Subcutaneous abdominal adipose tissue (tissue), 5 donors: ENCODE measurements around the gene RBFOX2.
"Not testable (repeated sequence)": the region's sequence is repeated elsewhere in the genome, so short reads cannot be mapped to it uniquely, and the experiment has no call there.

ENCODE experiments used
- H3K27ac ChIP-seq: one replicate; pipeline ENCODE4 v1.7.0; 2013; ENCODE audit warnings: low read depth, mild to moderate bottlenecking, inconsistent platforms, low read length, moderate library complexity
- H3K27me3 ChIP-seq, 5 donors: one replicate each; pipeline ENCODE4 v1.7.0; 2013; ENCODE audit warnings: low read length in 5 of 5, inconsistent platforms in 1 of 5; ENCODE audit not compliant: control insufficient read depth in 5 of 5, insufficient read depth in 4 of 5
- H3K36me3 ChIP-seq, 5 donors: one replicate each; pipeline ENCODE4 v1.7.0; 2013; ENCODE audit warnings: low read length in 5 of 5; ENCODE audit not compliant: control insufficient read depth in 5 of 5, insufficient read depth in 5 of 5
- H3K4me1 ChIP-seq, 5 donors: one replicate each; pipeline ENCODE4 v1.7.0; 2013; ENCODE audit warnings: low read length in 5 of 5, mild to moderate bottlenecking in 3 of 5, moderate library complexity in 1 of 5; ENCODE audit not compliant: control insufficient read depth in 5 of 5, insufficient read depth in 5 of 5
- H3K4me3 ChIP-seq, 5 donors: one replicate each; pipeline ENCODE4 v1.7.0; 2013; ENCODE audit warnings: low read length in 5 of 5, low read depth in 1 of 5
- H3K9ac ChIP-seq, 5 donors: one replicate each; pipeline ENCODE4 v1.7.0; 2013; ENCODE audit warnings: low read length in 5 of 5, mild to moderate bottlenecking in 4 of 5, moderate library complexity in 3 of 5
- H3K9me3 ChIP-seq, 5 donors: one replicate each; pipeline ENCODE4 v1.7.0; 2013; ENCODE audit warnings: low read length in 5 of 5; ENCODE audit not compliant: control insufficient read depth in 5 of 5
- donor health status: healthy.
- donor health status: healthy.
- donor health status: healthy.
- donor health status: healthy.
- donor health status: healthy.

RBFOX2 gene

DNA sequence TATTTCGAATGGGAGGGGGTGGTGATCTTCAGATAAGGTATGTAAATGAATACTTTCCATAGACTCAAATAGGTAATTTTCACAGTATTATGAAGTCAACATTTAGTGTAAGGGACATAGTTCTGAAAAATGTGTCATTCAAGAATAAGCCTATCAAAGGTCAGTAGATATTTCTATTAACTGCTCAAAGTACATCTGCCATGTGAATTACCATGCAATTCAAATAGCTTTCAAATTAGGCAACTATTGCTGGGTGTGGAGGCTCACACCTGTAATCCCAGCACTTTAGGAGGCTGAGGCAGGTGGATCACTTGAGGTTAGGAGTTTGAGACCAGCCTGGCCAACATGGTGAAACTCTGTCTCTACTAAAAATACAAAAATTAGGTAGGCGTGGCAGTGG lies 236.8 kb downstream of the RBFOX2 start:
- H3K4me3 ChIP-seq, H3K27me3 ChIP-seq, H3K4me1 ChIP-seq, H3K27ac ChIP-seq, H3K9me3 ChIP-seq, H3K36me3 ChIP-seq, H3K9ac ChIP-seq: not testable (repeated sequence)

DNA sequence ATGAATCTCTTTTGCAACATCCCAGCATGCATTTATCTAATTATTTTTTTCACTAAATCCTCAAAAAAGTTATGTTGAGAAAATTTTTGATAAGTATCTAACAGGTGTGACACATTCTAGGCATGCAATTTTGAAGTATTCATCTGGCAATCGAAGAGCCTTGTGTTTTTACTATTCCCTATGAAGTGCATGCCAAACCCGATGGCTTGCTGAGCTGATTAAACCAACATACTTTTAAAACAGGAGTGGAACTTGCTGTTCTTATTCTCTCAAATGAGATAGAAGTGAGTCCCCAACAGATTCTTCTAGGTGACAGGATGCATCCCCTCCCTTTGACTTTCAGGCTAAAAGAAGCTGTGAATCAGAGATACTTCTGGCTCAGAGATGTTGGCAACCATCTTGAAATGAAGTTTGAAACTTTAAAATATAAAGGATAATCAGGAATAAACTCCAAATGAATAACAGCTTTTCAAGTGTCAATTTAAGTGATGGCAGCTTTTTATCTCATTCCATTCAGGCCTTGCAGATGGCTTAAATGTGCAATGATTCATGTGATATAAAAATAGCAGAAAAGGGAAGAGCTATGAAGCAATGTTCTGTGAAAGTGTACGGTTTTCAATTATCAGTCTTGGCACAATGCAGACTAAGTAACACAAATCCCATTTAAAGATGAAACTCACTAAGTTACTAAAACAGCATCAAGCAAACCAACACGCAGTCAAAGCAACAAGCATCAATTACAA lies 243.3 kb downstream of the RBFOX2 start:
- Histone ChIP-seq H3K27ac (no peak overlapping the region), H3K4me3 (no peak overlapping the region), H3K4me1 (peaks cover 0 to 7% (median 3%) of the 10 kb centered on the region in 5 donors), H3K9me3 (no peaks in the 10 kb centered on the region), H3K9ac (no peak overlapping the region), H3K27me3 (no peaks in the 10 kb centered on the region), H3K36me3 (peaks cover 0 to 14% (median 5%) of the 10 kb centered on the region in 5 donors)

DNA sequence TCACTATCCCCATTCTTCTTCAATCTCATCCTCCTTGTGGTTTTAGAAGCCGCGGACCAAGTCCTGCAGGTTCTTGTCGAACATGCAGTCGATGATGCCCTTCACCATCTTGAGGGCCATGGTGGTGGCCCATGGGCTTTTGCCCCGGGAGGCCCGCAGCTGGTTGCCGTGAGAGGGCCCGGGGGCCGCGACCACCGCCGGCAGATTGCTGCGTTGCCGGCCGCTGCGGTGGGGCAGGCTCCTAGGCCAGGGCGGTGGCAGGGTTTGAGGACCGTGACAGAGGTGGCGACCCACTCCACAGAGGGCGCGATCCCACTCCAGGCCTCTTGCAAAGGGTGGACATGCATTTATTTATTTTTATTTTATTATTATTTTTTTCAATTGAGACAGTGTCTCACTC lies 244.0 kb downstream of the RBFOX2 start:
- H3K9ac ChIP-seq = no peak overlapping the region
- peaks cover 0 to 14% (median 5%) of the 10 kb centered on the region in 5 donors for H3K36me3 ChIP-seq
- peaks cover 0 to 7% (median 4%) of the 10 kb centered on the region in 5 donors for H3K4me1 ChIP-seq
- no peak overlapping the region for H3K27ac ChIP-seq
- no peaks in the 10 kb centered on the region for H3K27me3 ChIP-seq
- H3K9me3 ChIP-seq = no peaks in the 10 kb centered on the region
- H3K4me3 ChIP-seq = no peak overlapping the region

DNA sequence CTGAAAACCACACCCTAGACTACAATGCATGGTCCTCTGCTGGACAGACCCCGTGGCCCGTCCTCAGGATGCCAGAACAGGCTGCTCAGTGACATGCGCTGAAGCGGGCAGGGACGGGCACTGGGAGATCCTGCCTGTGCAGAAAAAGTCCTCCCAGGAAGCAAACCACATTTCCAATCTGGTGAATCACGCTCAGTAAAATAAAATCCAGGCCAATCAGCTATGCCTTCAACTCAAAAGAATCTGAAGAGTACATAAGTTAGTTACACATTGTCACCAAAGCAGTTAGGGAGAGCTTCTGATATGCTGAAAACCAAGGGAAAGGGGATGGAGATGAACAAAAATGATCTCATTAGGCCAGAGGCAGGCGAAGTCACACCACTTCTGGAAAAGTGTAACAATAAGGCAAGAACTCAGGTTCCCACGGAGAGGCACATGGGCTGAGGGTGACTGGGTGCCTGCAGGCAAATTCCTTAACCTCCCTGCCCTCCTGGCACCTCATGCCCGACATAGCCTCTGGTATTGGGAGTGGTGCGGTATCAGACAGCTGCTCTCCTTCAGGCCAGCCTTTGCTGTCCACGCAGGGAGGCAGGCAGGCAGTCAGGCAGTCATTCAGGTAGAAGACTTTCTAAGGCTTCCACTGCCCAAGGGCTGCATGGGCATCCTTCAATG lies 244.5 kb downstream of the RBFOX2 start:
- Histone ChIP-seq H3K9ac (no peak overlapping the region), H3K36me3 (peaks cover 0 to 15% (median 5%) of the 10 kb centered on the region in 5 donors), H3K4me1 (peaks cover 0 to 10% (median 7%) of the 10 kb centered on the region in 5 donors), H3K4me3 (no peak overlapping the region), H3K27me3 (no peaks in the 10 kb centered on the region), H3K27ac (no peak overlapping the region), H3K9me3 (no peaks in the 10 kb centered on the region)

DNA sequence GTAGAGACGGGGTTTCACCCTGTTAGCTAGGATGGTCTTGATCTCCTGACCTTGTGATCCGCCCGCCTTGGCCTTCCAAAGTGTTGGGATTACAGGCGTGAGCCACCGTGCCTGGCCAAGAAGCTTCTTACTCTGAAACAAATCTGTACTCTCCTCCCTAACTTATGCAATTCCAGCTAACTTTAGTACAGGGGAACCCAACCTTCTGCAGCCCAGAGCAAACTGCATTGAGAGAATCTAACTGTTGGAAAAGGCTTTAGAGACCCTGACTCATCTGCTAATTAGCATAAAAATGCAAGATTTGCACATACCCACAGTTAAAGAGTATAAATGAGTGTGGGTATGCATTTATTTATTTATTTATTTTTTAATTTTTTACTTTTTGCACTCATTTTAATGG lies 246.1 kb downstream of the RBFOX2 start:
- Histone ChIP-seq H3K27ac (no peak overlapping the region), H3K4me1 (peaks cover 0 to 10% (median 7%) of the 10 kb centered on the region in 5 donors), H3K4me3 (no peak overlapping the region), H3K27me3 (no peaks in the 10 kb centered on the region), H3K9ac (no peak overlapping the region), H3K9me3 (no peaks in the 10 kb centered on the region), H3K36me3 (peaks cover 0 to 15% (median 5%) of the 10 kb centered on the region in 5 donors)

DNA sequence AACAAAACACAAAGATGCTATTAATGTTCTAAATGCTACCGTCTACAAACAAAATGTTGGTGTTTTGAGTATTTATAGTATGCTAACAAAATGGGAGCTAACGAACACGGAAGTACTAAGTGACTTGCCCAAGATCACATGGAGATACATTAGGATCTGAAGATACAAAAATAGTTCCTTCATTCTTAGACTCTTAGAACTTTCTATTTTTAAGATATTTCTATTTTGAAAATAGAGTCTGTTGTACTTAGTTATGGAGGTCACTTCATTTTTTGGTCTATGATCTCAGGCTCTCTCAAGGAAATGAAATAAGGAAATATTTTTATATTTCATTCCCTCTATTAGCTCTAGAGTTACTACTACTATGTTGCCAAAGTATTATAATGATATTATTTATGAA lies 246.7 kb downstream of the RBFOX2 start:
- Histone ChIP-seq H3K9me3 (no peaks in the 10 kb centered on the region), H3K4me1 (peaks cover 0 to 10% (median 7%) of the 10 kb centered on the region in 5 donors), H3K9ac (no peak overlapping the region), H3K36me3 (peaks cover 0 to 15% (median 5%) of the 10 kb centered on the region in 5 donors), H3K4me3 (no peak overlapping the region), H3K27me3 (no peaks in the 10 kb centered on the region), H3K27ac (no peak overlapping the region)

DNA sequence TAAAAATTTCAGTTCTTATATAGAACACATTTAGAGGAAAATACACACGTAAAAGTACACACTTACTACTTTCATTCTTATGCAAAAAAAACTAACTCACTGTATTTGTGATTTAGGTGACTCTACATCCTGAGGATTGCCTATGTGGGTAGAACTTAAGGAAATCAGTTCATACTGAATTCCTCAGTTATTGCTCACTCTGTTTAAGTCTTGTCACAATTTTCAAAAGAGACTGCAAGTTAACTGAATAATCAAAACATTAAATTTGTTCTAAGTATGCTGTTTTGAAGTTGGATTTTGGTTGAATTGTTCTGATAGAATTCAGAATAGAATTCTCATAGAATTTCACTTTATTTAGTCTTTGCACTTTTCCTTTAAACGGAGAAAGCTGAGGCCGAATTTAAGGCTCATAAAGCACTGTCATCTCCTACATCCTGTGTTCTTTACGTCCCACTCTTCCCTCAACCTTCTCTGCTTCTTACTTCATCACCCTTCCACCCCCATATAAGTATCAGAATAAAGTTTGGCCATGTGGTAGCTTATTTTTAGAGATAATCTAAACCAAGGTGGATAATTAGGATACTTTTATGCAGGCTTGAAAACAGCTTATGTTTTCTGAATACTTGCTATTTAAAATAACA lies 251.2 kb downstream of the RBFOX2 start:
- Histone ChIP-seq H3K4me1 (peaks cover 0 to 6% (median 0%) of the 10 kb centered on the region in 5 donors), H3K27ac (no peak overlapping the region), H3K4me3 (no peak overlapping the region), H3K9ac (no peak overlapping the region), H3K27me3 (no peaks in the 10 kb centered on the region), H3K9me3 (no peaks in the 10 kb centered on the region), H3K36me3 (peaks cover 0 to 15% (median 3%) of the 10 kb centered on the region in 5 donors)

DNA sequence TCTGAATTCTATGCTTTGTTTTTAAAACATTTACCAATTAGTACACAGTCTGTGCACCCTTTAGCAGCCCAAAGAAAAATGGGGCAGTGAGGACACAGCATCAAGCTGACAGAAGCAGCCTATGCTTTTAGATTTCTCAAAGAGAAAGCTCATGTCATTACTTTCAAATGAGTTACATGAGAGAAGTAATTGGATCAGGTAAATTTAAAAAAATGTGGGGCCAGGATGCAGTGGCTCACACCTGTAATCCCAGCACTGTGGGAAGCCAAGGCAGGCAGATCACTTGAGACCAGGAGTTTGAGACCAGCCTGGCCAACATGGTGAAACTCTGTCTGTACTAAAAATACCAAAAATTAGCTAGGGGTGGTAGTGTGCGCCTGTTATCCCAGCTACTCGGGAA lies 253.3 kb downstream of the RBFOX2 start:
- Histone ChIP-seq H3K27ac (no peak overlapping the region), H3K27me3 (no peaks in the 10 kb centered on the region), H3K4me3 (no peak overlapping the region), H3K36me3 (peaks cover 0 to 8% (median 0%) of the 10 kb centered on the region in 5 donors), H3K9ac (no peak overlapping the region), H3K9me3 (no peaks in the 10 kb centered on the region), H3K4me1 (peaks cover 0 to 6% (median 0%) of the 10 kb centered on the region in 5 donors)

DNA sequence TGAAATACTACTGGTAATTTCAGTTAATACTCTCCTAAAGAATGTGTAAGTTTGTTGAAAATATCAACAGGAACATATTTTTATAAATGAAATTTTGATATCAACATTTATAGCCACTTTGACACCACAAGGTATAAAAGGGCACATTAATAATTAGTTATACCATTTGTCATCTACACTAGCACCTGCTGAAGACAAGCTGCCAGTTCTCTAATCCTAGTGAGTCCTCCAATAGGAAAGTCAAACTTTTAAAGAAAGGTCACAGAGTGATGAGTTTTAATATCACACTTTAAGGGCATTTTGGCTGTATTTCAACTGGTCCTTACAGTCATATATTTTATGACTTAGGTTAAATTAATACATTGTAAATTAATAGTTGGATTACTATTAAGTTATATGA lies 258.6 kb downstream of the RBFOX2 start:
- peaks cover 0 to 2% (median 0%) of the 10 kb centered on the region in 5 donors for H3K36me3 ChIP-seq
- H3K4me3 ChIP-seq = no peak overlapping the region
- H3K9ac ChIP-seq = no peak overlapping the region
- no peak overlapping the region for H3K27ac ChIP-seq
- no peaks in the 10 kb centered on the region for H3K27me3 ChIP-seq
- peaks cover 0 to 7% (median 0%) of the 10 kb centered on the region in 5 donors for H3K4me1 ChIP-seq
- no peaks in the 10 kb centered on the region for H3K9me3 ChIP-seq
